GM12878 (cell line): ENCODE data around the gene MICAL3. TPM values are rescaled to one million over a fixed set of nuclear protein-coding genes. Genes with fewer than 3 reads are reported as not detected.

Source experiments
- ATAC-seq: fragments of 200-7000 bp; cut with Tn5 transposase; 3 replicates; pipeline ENCODE4 v1.9.1; 2020; ENCODE audit warnings: mild to moderate bottlenecking, moderate library complexity
- BruUV-seq: library from RNA; stranded (reverse); fragments of 400-500 nt; replicated peaks from 2 replicates; lab custom pipeline; 2021; lab: Mats Ljungman, UMichigan
- CTCF ChIA-PET: fragments of 300-600 bp; sonication (Branson Sonifier 250); formaldehyde crosslinking; extraction: SDS; loops from one replicate; lab custom pipeline; 2021; ENCODE audit warnings: inconsistent platforms; lab: Yijun Ruan, JAX
- POLR2A ChIA-PET: fragments of 350-600 bp; formaldehyde crosslinking; extraction: SDS; loops from one replicate; lab custom pipeline; 2021; ENCODE audit warnings: inconsistent platforms; lab: Charles Lee
- RAD21 ChIA-PET: fragments of 300-600 bp; sonication (Branson Sonifier 250); formaldehyde crosslinking; loops from one replicate; lab custom pipeline; 2023; ENCODE audit warnings: antibody characterized with exemption; ENCODE audit not compliant: unreplicated experiment; lab: Charles Lee
- SMC1A ChIA-PET: fragments of 300-600 bp; sonication (Branson Sonifier 250); formaldehyde crosslinking; loops from one replicate; lab custom pipeline; 2023; ENCODE audit not compliant: unreplicated experiment, uncharacterized antibody; lab: Charles Lee
- DNase-seq: peaks from one replicate; pipeline ENCODE4 v3.0.0-alpha.2; 2011; ENCODE audit warnings: low read depth, low spot score
- FAIRE-seq: peaks from 3 replicates; lab custom pipeline; 2011; peaks lifted over from hg19 to GRCh38; lab: Jason Lieb, UNC
- H2AFZ ChIP-seq: 2 replicates; pipeline ENCODE4 v1.6.0; 2011; ENCODE audit warnings: low read depth, low read length, control low read depth; ENCODE audit not compliant: control insufficient read depth
- H3K27ac ChIP-seq: 2 replicates; pipeline ENCODE4 v1.5.1; 2011; ENCODE audit warnings: control low read depth; ENCODE audit not compliant: control insufficient read depth, insufficient read depth
- H3K27me3 ChIP-seq, 2 experiments: replicated peaks in 1 of 2; 2 replicates each; pipeline versions ENCODE4 v1.6.0 to v1.6.1; 2011; ENCODE audit warnings: low read length in 1 of 2; ENCODE audit not compliant: control insufficient read depth in 2 of 2, insufficient read depth in 2 of 2
- H3K36me3 ChIP-seq, 2 experiments: 2 replicates each; pipeline ENCODE4 v1.5.1; 2011; ENCODE audit warnings: low read length in 1 of 2; ENCODE audit not compliant: control insufficient read depth in 2 of 2, insufficient read depth in 2 of 2
- H3K4me1 ChIP-seq: 2 replicates; pipeline ENCODE4 v1.6.1; 2011; ENCODE audit warnings: mild to moderate bottlenecking, low read length, moderate library complexity, mixed read lengths; ENCODE audit not compliant: control insufficient read depth, insufficient read depth
- H3K4me2 ChIP-seq: 2 replicates; pipeline ENCODE4 v1.6.0; 2011; ENCODE audit warnings: control low read depth; ENCODE audit not compliant: control insufficient read depth, insufficient read depth
- H3K4me3 ChIP-seq: fragments of 200-600 bp; sonication (generic); 2 replicates; pipeline ENCODE4 v1.5.1; 2016
- H3K79me2 ChIP-seq: 2 replicates; pipeline ENCODE4 v1.6.0; 2011; ENCODE audit warnings: low read length; ENCODE audit not compliant: control insufficient read depth, insufficient read depth
- H3K9ac ChIP-seq: 2 replicates; pipeline ENCODE4 v1.8.0; 2011; ENCODE audit warnings: low read length, control low read depth, mixed read lengths; ENCODE audit not compliant: control insufficient read depth, insufficient read depth
- H3K9me3 ChIP-seq: replicated peaks from 3 replicates; pipeline ENCODE4 v1.5.1; 2011; ENCODE audit warnings: mild to moderate bottlenecking, low read length; ENCODE audit not compliant: control insufficient read depth, insufficient read depth
- H4K20me1 ChIP-seq: 2 replicates; pipeline ENCODE4 v1.6.0; 2011; ENCODE audit not compliant: control insufficient read depth, insufficient read depth
- CEBPB ChIP-seq, 2 experiments: fragments of 150-350 bp in 1 of 2; IDR thresholded peaks; 2 replicates each; pipeline ENCODE4 v1.6.1; 2012 to 2014; ENCODE audit warnings: low read depth in 2 of 2, low read length in 2 of 2, borderline replicate concordance in 1 of 2, inconsistent platforms in 1 of 2
- ETV6 ChIP-seq, 2 experiments: fragments of 450-650 bp in 1 of 2; IDR thresholded peaks in 1 of 2; conservative IDR thresholded peaks in 1 of 2; 2 replicates each; pipeline ENCODE4 v1.6.1; 2014; ENCODE audit warnings: antibody characterized with exemption in 1 of 2, borderline replicate concordance in 1 of 2, low read depth in 1 of 2, mild to moderate bottlenecking in 1 of 2, moderate library complexity in 1 of 2
- GABPA ChIP-seq: IDR thresholded peaks from 2 replicates; pipeline ENCODE4 v1.6.1; 2014; ENCODE audit warnings: antibody characterized with exemption, low read depth, mild to moderate bottlenecking, inconsistent platforms
- KDM1A ChIP-seq: fragments of 200-600 bp; sonication (generic); IDR thresholded peaks from 2 replicates; pipeline ENCODE4 v1.6.1; 2016; ENCODE audit warnings: borderline replicate concordance
- RAD21 ChIP-seq: IDR thresholded peaks from 2 replicates; pipeline ENCODE4 v1.6.1; 2011; ENCODE audit warnings: mild to moderate bottlenecking, low read depth, low read length, moderate library complexity; ENCODE audit not compliant: insufficient read depth
- WGBS: methylation state at CpG from one replicate; pipeline ENCODE4 v1.1.6; 2016; ENCODE audit warnings: low lambda C conversion rate; ENCODE audit not compliant: insufficient replicate concordance, insufficient coverage; ENCODE audit errors: missing lambda C conversion rate; 5-methylcytosine and 5-hydroxymethylcytosine counted together
- in situ Hi-C: fragments of 300-500 bp; cut with MboI; formaldehyde crosslinking; loops from 9 replicates; pipeline ENCODE4 v1.14.3; 2018; ENCODE audit warnings: mixed read lengths
- intact Hi-C: fragments of 100-400 bp; cut with micrococcal nuclease; formaldehyde crosslinking; loops from one replicate; pipeline ENCODE4 v1.14.2; 2022; ENCODE audit not compliant: unreplicated experiment
- polyA plus RNA-seq, 11 experiments: library from polyadenylated mRNA; depleted of rRNA in 4 of 11; unstranded in 6 of 11; stranded (reverse) in 5 of 11; fragments of >200 nt; fragmentation: Nextera tagmentation in 4 of 11; fragmentation: Illumina TruSeq in 1 of 11; extraction: Ambion mirVana in 4 of 11; extraction: Trizol in 1 of 11; gene quantifications; 1 replicate in 1 of 11; 2 replicates in 10 of 11; pipeline versions ENCODE4 v1.2.1 to v1.2.3, GENCODE V29; 2011 to 2016; ENCODE audit warnings: inconsistent platforms in 2 of 11, missing spikeins in 2 of 11, low read depth in 1 of 11
- total RNA-seq, 4 experiments: library from RNA; depleted of rRNA in 3 of 4; stranded (reverse); fragments of >200 nt in 3 of 4; fragmentation: Illumina TruSeq in 1 of 4; extraction: Trizol in 1 of 4; gene quantifications; 2 replicates each; pipeline versions ENCODE4 v1.2.1 to v1.2.3, GENCODE V29; 2013 to 2021
- TF ChIP-seq, protein P1 (sequence below): fragments of 450-650 bp; IDR thresholded peaks from 2 replicates; pipeline ENCODE4 v1.6.1; 2018; ENCODE audit warnings: borderline replicate concordance, mild to moderate bottlenecking; ENCODE audit not compliant: partially characterized antibody

The MICAL3 gene
- total and polyA plus RNA-seq, 10 of the 15 experiments (the other 5 are each of a cell fraction or from before 2014, with no cell fraction given), result 2.6 to 92.2 (median 24.0) TPM

GRCh38 chr22:17950651-17951214 is 73.6 kb downstream of the MICAL3 start (continued):
- TF ChIP-seq KDM1A (no peak), CEBPB (IDR thresholded peaks at IDR 0.05; ENCODE audit: borderline replicate concordance in 1 of 2, low read depth in 2 of 2, low read length in 2 of 2) (no peak)
- TF ChIP-seq, protein P1, sequence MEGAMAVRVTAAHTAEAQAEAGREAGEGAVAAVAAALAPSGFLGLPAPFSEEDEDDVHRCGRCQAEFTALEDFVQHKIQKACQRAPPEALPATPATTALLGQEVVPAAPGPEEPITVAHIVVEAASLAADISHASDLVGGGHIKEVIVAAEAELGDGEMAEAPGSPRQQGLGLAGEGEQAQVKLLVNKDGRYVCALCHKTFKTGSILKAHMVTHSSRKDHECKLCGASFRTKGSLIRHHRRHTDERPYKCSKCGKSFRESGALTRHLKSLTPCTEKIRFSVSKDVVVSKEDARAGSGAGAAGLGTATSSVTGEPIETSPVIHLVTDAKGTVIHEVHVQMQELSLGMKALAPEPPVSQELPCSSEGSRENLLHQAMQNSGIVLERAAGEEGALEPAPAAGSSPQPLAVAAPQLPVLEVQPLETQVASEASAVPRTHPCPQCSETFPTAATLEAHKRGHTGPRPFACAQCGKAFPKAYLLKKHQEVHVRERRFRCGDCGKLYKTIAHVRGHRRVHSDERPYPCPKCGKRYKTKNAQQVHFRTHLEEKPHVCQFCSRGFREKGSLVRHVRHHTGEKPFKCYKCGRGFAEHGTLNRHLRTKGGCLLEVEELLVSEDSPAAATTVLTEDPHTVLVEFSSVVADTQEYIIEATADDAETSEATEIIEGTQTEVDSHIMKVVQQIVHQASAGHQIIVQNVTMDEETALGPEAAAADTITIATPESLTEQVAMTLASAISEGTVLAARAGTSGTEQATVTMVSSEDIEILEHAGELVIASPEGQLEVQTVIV, result no peak

DNA sequence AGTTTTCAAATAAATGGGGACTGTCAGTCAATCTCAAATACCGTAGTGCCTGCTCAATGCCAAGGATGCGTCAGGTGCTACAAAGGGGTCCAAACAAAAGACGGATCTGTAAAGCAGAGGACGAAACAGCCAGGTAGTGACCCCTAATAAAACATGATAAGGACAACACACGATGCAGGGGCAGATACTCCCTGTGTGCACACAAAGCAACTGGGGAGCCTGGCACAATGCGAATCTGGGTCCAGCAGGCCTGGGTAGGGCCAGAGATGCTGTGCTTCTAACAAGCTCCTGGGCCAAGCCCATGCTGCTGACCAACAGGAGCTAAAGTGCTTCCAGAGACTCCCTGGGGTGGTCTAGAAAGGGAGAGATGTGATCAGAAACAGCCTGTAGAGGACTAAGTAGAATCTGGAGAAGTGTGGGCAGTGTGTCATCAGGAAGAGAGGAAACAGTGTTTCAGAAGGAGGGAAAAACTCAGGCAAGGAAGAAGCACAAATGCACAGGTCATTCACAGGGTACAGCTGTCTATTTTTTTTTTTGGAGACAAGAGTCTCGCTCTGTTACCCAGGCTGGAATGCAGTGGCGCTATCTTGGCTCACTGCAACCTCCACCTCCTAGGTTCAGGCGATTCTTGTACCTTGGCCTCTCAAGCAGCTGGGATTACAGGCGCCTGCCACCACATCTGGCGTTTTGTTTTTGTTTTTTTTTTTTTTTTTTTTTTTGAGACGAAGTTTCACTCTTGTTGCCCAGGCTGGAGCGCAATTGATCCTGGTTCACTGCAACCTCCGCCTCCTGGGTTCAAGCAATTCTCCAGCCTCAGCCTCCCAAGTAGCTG is 74.5 kb downstream of the MICAL3 start:
- H3K9ac ChIP-seq, result no peak overlapping the region
- RAD21 ChIA-PET, result interaction anchor here (0.6 kb wide), 2 partner anchors 8 to 177 kb away, joined by 3 to 4 read pairs; no protein-coding TSS in a partner anchor
- BruUV-seq, result no TSS peak
- H3K36me3 ChIP-seq, result peaks cover 0 to 8% of the 10 kb centered on the region in 2 experiments; a peak in 2 of 4 replicates
- TF ChIP-seq RAD21 (no peak), ETV6 (conservative IDR thresholded peaks at IDR 0.05 in 1 of 2, IDR thresholded peaks at IDR 0.05 in 1 of 2; ENCODE audit: borderline replicate concordance in 1 of 2, low read depth in 1 of 2) (no peak), GABPA (no peak)
- TF ChIP-seq, all 136 proteins: peak for 0
- Histone ChIP-seq H2AFZ (no peak overlapping the region), H3K4me2 (no peak overlapping the region), H3K27ac (no peak overlapping the region), H3K9me3 (no peaks in the 10 kb centered on the region), H3K4me3 (no peak overlapping the region), H4K20me1 (no peaks in the 10 kb centered on the region), H3K79me2 (peaks cover 12% of the 10 kb centered on the region), H3K27me3 (no peaks in the 10 kb centered on the region), H3K4me1 (peaks cover 25% of the 10 kb centered on the region)
- no peak for ATAC-seq
- 55% methylated on average over 11 of the region's 14 CpGs for WGBS
- ChIA-PET POLR2A (interaction anchor here (0.6 kb wide), 1 partner anchor 31 kb away, joined by 3 read pairs; no protein-coding TSS in a partner anchor), SMC1A (no interaction called here), CTCF (no interaction called here)
- intact Hi-C loops, result no loop called here
- FAIRE-seq, result no peak
- DNase-seq, result no peak
- in situ Hi-C loops, result no loop called here
